Osteoblast (primary cell): ENCODE measurements around the gene PRSS23. TPM values are rescaled to one million over a fixed set of nuclear protein-coding genes. Genes with fewer than 3 reads are reported as not detected.

ENCODE experiments used
- DNase-seq: peaks from one replicate; pipeline ENCODE4 v3.0.0; 2011; ENCODE audit warnings: low spot score, mixed read lengths; ENCODE audit not compliant: insufficient read length; ENCODE audit errors: missing footprints
- H2AFZ ChIP-seq: 2 replicates; pipeline ENCODE4 v1.6.0; 2011; ENCODE audit warnings: mild to moderate bottlenecking, low read length
- H3K27ac ChIP-seq: 2 replicates; pipeline ENCODE4 v1.5.1; 2011; ENCODE audit warnings: mild to moderate bottlenecking, low read depth, low read length, moderate library complexity
- H3K27me3 ChIP-seq: 2 replicates; pipeline ENCODE4 v1.6.0; 2012; ENCODE audit warnings: mild to moderate bottlenecking, control low read depth, inconsistent platforms, low read length, moderate library complexity; ENCODE audit not compliant: insufficient read depth
- H3K36me3 ChIP-seq: 2 replicates; pipeline ENCODE4 v1.5.1; 2011; ENCODE audit warnings: mild to moderate bottlenecking, low read length, control low read depth, moderate library complexity; ENCODE audit not compliant: insufficient read depth
- H3K4me1 ChIP-seq: 2 replicates; pipeline ENCODE4 v1.5.1; 2011; ENCODE audit warnings: mild to moderate bottlenecking, low read length, control low read depth, moderate library complexity; ENCODE audit not compliant: insufficient read depth
- H3K4me2 ChIP-seq: 2 replicates; pipeline ENCODE4 v1.6.0; 2011; ENCODE audit warnings: mild to moderate bottlenecking, low read length; ENCODE audit not compliant: insufficient read depth
- H3K4me3 ChIP-seq: fragments of 200-600 bp; sonication (generic); 3 replicates; pipeline ENCODE4 v1.5.1; 2012; ENCODE audit warnings: mild to moderate bottlenecking, low read length, inconsistent platforms; ENCODE audit not compliant: insufficient read depth
- H3K79me2 ChIP-seq: 2 replicates; pipeline ENCODE4 v1.6.0; 2012; ENCODE audit warnings: mild to moderate bottlenecking, low read length, control low read depth, inconsistent platforms; ENCODE audit not compliant: insufficient read depth
- H3K9me3 ChIP-seq: 2 replicates; pipeline ENCODE4 v1.5.1; 2011; ENCODE audit warnings: low read depth, low read length, control low read depth
- H4K20me1 ChIP-seq: 2 replicates; pipeline ENCODE4 v1.6.0; 2012; ENCODE audit warnings: mild to moderate bottlenecking, low read length, control low read depth; ENCODE audit not compliant: insufficient read depth
- total RNA-seq: library from RNA; depleted of rRNA; stranded (reverse); fragments of >200 nt; gene quantifications from 2 replicates; pipeline ENCODE4 v1.2.3, GENCODE V29; 2012
- TF ChIP-seq, protein P1 (sequence below): IDR thresholded peaks from 2 replicates; pipeline ENCODE4 v1.5.1; 2011; ENCODE audit warnings: mild to moderate bottlenecking, low read depth, low read length, moderate library complexity; ENCODE audit errors: extremely low read depth

The PRSS23 gene
- total RNA-seq, 1 donor: 826 TPM

DNA sequence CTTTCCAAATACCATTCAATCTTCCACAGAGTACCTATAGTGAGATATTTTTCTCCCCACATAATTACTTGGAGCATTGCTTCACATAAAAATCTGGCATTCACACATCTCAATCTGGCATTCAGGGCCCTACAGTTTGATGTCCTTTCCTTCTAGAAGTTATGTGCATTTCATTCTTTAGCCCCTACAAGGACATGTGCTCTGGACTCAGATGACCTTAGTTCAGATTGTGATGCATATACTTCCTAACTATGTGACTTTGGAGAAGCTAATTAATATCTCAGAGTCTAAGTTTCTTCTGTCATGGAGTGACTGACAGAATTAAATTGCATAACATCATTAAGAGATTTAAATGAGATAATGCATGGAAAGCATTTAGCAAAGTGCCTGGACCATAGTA lies 25.9 kb upstream of the PRSS23 start:
- TF ChIP-seq, protein P1, sequence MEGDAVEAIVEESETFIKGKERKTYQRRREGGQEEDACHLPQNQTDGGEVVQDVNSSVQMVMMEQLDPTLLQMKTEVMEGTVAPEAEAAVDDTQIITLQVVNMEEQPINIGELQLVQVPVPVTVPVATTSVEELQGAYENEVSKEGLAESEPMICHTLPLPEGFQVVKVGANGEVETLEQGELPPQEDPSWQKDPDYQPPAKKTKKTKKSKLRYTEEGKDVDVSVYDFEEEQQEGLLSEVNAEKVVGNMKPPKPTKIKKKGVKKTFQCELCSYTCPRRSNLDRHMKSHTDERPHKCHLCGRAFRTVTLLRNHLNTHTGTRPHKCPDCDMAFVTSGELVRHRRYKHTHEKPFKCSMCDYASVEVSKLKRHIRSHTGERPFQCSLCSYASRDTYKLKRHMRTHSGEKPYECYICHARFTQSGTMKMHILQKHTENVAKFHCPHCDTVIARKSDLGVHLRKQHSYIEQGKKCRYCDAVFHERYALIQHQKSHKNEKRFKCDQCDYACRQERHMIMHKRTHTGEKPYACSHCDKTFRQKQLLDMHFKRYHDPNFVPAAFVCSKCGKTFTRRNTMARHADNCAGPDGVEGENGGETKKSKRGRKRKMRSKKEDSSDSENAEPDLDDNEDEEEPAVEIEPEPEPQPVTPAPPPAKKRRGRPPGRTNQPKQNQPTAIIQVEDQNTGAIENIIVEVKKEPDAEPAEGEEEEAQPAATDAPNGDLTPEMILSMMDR: no peak
- peak; percentile 74 for DNase-seq
- Histone ChIP-seq H3K27me3 (no peaks in the 10 kb centered on the region), H3K4me2 (no peak overlapping the region), H3K4me1 (peaks cover 2% of the 10 kb centered on the region), H3K27ac (no peak overlapping the region), H2AFZ (no peak overlapping the region), H3K9me3 (no peaks in the 10 kb centered on the region), H3K36me3 (no peaks in the 10 kb centered on the region), H3K4me3 (no peak overlapping the region), H3K79me2 (no peaks in the 10 kb centered on the region), H4K20me1 (no peaks in the 10 kb centered on the region)

DNA sequence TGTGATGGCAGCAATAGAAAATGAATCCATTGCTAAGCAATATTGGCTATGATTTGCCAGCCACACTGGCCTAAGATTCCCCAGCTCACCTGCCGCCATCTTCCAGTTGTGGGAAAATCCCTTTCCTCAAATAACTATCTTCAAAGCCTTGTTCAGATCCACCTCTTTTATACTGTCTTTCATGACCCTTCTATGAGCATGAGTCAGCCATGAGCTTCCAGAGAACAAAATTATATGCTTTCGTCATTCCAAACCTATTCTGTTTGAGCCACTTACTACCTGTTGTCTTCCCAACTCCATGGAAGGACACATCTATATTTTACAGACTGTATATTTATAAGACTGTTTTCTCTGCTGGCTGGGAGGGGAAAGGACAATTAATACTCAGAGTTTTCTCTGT lies 25.0 kb upstream of the PRSS23 start:
- TF ChIP-seq, protein P1: no peak
- H3K36me3 ChIP-seq: no peaks in the 10 kb centered on the region

DNA sequence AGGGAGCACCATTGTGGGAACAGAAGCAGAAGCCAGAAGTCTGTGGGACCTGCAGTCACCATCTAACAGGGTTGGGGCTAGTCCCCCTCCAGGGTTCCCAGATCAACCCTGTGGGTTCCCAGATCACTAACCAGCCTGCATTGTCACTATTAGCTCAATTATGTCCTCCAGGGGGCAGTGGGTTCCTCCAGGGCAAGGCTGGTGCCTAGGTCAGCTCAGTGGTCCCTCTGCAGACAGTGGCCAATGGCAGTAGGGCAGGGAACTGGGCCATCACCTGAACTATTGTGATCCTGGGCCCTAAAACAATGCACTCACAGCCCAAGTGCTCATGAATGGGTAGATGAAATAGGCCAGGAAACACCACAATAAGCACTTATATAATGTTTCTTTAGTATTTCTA lies 18.8 kb upstream of the PRSS23 start:
- no peak overlapping the region for H3K4me3 ChIP-seq
- H3K4me1 ChIP-seq: peaks cover 19% of the 10 kb centered on the region
- no peak overlapping the region for H3K27ac ChIP-seq
- no peaks in the 10 kb centered on the region for H4K20me1 ChIP-seq
- H3K79me2 ChIP-seq: no peaks in the 10 kb centered on the region
- H3K36me3 ChIP-seq: no peaks in the 10 kb centered on the region
- TF ChIP-seq, protein P1: no peak
- no peak overlapping the region for H2AFZ ChIP-seq
- H3K27me3 ChIP-seq: no peaks in the 10 kb centered on the region
- no peak for DNase-seq
- H3K4me2 ChIP-seq: no peak overlapping the region
- no peaks in the 10 kb centered on the region for H3K9me3 ChIP-seq

More for the DNA sequence above, 25.0 kb upstream of the PRSS23 start:
- H3K4me3 ChIP-seq: no peak overlapping the region
- H3K27me3 ChIP-seq: no peaks in the 10 kb centered on the region
- H4K20me1 ChIP-seq: no peaks in the 10 kb centered on the region
- H3K79me2 ChIP-seq: no peaks in the 10 kb centered on the region
- no peak for DNase-seq
- no peak overlapping the region for H3K4me2 ChIP-seq
- H3K27ac ChIP-seq: no peak overlapping the region
- H3K9me3 ChIP-seq: no peaks in the 10 kb centered on the region
- no peak overlapping the region for H2AFZ ChIP-seq
- H3K4me1 ChIP-seq: no peaks in the 10 kb centered on the region

DNA sequence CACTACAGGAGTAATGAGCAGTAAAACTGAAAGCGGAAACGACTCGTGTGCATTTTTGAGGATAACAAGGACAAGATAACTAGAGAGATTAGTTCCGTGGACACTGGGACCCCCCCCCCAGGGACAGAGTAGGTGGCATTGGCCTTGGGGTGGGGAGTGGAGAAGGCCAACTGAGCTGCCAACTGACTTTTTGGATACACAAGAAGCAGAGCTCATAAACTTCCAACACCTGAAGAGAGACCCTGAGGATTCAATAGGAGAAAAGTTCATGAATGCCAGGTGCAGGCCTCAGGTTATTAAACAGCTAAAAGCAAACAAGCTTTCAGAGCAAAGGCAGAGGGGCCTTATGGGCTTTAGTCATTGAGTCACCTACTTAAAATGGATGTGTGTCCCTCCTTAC lies 17.6 kb upstream of the PRSS23 start:
- H3K27me3 ChIP-seq: no peaks in the 10 kb centered on the region
- TF ChIP-seq, protein P1: no peak
- H3K36me3 ChIP-seq: no peaks in the 10 kb centered on the region
- no peak for DNase-seq
- no peaks in the 10 kb centered on the region for H3K79me2 ChIP-seq
- H2AFZ ChIP-seq: no peak overlapping the region
- no peaks in the 10 kb centered on the region for H4K20me1 ChIP-seq
- no peak overlapping the region for H3K27ac ChIP-seq
- no peak overlapping the region for H3K4me3 ChIP-seq
- no peak overlapping the region for H3K4me2 ChIP-seq
- H3K9me3 ChIP-seq: no peaks in the 10 kb centered on the region
- peaks cover 19% of the 10 kb centered on the region for H3K4me1 ChIP-seq
